Ramos (cell line): Measurements from ENCODE around the gene TCP11.

ENCODE experiments used
- in situ Hi-C: fragments of 300-500 bp; cut with MboI; formaldehyde crosslinking; loops from one replicate; pipeline ENCODE4 v1.14.3; 2022; ENCODE audit warnings: low sequenced_read_pairs; ENCODE audit not compliant: unreplicated experiment

TCP11 gene

DNA sequence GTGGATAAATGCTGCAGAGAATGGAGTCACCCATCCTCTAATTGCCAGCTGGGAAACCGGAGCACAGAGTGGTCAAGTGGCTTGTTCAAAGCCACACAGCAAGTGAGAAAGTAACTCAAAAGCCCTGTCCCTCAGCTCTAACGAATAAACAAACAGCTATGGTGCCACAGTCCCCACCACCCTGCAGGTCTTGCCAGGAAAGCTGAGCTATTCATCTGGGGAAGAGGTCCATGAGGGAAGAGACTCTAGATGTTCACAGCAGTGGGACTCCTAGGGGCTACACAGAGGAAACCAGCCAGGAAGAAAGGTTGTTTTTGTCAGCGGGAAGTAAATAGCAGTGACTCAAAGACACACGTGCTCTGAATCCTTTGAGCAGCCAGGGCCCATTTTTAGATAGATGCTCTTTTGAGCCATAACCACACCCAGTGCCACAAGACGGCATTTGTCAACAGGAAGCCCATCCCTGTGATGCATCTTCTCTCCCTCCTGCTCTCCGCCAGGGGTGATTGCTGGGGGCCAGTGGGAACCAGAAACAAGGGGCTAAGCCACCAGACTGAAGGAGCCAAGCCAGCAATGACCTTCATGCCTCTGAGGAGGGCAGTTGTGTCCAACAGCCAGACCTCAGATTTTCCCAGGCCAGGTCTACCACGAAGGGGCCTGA is 32.4 kb upstream of the TCP11 start:
- in situ Hi-C loops, result no loop called here

DNA sequence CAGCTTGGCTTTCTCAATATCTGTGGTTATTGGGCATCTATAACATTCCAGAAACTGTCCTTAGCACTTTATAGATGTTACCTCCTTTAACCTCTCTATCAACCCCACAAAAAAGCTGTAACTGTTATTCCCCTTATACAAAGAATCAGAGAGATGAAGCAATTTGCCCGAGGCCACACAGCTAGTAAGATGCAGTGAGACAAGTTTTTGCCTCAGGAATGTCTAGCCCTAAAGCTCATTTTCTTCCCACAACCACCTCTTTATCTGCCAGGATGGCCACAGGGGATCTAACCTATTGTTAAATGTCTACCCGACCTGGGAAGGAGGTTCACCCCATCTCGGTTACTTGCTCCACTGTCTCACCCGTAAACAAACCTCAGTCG is 31.9 kb upstream of the TCP11 start:
- in situ Hi-C loops, result no loop called here

GRCh38 chr6:35170891-35171290 is 29.8 kb upstream of the TCP11 start:
- in situ Hi-C loops, result no loop called here

GRCh38 chr6:35170166-35170565 is 29.0 kb upstream of the TCP11 start:
- in situ Hi-C loops, result no loop called here

GRCh38 chr6:35168461-35168861 is 27.3 kb upstream of the TCP11 start:
- in situ Hi-C loops, result no loop called here

- in situ Hi-C loops, result no loop called here
Measured at GRCh38 chr6:35167505-35167904, 26.4 kb upstream of the TCP11 start.

DNA sequence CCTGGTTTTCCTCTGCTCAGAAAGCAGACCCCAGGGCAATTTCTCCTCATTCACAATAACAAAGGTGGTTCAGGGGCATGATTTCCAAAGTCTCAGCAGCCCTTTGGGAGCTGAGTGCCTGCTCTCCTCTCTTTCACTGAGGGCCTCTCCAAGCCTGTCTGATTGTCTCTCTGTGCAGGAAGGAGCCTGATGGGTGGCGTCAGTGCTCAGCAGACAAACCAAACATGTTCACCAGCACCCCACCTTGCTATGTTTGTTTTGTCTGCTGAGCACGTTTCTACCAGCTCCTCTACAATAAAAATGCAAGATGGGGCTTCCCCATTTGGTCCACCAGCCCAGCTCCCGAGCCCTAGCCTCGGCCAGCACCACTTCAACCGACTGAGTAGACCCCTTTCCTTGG is 25.4 kb upstream of the TCP11 start:
- in situ Hi-C loops, result no loop called here

- in situ Hi-C loops, result no loop called here
Measured at GRCh38 chr6:35166116-35166515, 25.0 kb upstream of the TCP11 start.

DNA sequence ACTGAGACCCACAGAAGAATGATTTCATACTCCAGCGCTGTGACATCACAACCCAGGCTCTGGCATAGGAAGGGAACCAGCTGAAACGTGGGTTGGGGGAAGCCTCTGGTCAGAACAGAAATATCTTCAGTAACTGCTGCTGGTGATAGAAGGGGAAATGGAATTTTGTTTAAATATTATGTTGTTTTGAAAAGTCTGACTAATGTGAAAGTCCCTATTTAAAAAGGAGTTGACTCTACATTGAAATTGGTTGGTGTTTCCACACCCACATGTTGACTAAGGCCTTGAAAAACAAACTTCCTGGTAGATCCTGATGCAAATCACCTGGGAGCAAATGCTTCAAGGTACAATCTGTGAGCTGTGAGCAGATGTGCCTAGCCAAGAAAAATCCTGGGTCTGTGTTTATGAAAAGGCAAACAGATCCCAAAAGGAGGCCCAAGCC is 24.5 kb upstream of the TCP11 start:
- in situ Hi-C loops, result no loop called here

DNA sequence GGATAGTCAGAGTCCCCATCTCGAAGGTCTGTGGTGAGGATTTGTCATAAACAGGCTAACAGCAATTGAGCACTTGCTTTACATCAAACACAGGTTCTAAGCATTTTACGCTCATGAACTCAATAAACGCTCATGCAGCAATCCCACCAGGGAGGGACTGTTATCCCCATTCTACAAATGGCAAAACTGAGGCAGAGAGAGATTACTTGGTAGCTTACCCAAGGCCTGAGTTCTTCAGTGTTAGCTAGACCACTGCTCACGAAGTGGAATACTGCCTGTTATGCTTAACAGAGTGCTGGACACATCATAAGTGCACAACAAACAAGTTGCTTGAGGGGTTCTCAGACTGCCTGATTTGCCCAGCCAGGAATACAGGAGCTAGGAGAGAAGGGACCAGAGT is 23.7 kb upstream of the TCP11 start:
- in situ Hi-C loops, result no loop called here

DNA sequence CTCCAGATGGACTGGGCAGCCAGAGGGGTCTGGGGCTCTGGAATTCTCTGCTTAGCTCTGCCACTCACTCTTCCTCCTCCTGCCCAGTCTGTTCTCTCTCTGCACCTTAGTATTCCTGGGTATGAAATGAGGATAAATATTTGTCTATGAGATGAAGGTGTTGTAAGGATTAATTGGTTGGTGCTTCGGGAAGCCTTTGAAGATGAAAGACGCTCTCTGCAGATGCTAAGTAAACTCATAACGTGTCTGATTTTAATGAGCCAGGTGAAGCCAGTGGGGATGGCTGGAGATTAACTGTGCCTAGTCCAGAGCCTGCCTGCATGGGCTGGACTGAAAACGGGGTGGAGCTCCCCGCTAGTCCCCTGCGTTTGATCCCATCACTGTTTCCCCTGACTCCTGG is 23.1 kb upstream of the TCP11 start:
- in situ Hi-C loops, result no loop called here

GRCh38 chr6:35163836-35164235 is 22.7 kb upstream of the TCP11 start:
- in situ Hi-C loops, result no loop called here

- in situ Hi-C loops, result no loop called here
Measured at GRCh38 chr6:35161776-35162607, 20.9 kb upstream of the TCP11 start.

- in situ Hi-C loops, result no loop called here
Measured at GRCh38 chr6:35161266-35161665, 20.1 kb upstream of the TCP11 start.

DNA sequence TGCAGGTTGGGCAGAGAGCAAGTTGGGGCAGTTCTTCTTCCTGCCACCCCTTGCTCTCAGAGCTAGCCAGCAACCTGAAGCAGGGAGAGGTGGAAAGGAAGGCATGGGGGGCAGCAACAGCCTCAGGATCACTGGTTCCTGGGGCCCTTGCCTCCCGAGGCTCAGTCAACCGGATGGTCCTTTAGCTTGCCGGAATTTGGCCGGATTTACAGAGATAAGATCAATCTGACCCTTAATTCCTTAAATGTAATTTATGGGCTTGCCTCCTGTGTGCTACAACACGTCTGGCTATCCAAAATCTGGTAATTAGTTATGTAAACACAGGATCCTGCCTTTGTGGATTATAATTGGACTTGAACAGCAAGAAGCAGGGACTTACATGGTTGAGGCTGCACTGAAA is 19.5 kb upstream of the TCP11 start:
- in situ Hi-C loops, result no loop called here

DNA sequence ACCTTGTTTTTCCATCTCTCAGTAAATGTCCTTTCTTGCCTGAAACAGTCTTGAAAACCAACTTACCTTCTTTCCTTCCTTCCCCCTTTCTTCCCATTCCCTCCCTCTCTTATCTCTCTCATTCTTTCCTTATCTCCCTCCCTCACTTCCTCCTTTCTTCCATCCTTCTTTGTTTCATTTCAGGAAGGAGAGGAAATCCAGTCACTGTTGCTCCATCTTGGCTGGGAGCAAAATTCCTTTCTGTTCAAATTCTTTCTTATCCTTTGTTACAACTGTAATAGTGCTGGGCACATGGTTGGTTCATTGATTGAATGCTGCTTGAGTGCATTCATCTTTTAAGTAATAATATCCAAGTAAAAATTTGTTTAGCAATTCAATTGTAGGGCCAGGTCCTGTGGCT is 17.4 kb upstream of the TCP11 start:
- in situ Hi-C loops, result no loop called here

DNA sequence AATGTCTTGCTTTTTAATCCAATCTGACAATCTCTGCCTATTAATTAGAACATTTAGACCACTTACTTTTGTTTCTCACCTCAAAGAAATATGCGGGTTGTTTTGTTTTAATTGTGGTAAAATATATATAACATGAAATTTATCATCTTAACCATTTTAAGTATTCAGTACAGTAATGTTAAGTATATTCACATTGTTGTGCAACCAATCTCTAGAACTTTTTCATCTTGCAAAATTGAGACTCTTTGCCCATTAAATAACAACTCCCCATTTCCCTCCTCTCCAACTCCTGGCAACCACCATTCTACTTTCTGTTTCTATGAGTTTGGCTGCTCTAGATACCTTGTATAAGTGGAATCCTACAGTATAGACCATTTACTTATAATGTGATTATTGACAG is 13.8 kb upstream of the TCP11 start:
- in situ Hi-C loops, result no loop called here

- in situ Hi-C loops, result no loop called here
Measured at GRCh38 chr6:35154262-35154661, 13.1 kb upstream of the TCP11 start.

DNA sequence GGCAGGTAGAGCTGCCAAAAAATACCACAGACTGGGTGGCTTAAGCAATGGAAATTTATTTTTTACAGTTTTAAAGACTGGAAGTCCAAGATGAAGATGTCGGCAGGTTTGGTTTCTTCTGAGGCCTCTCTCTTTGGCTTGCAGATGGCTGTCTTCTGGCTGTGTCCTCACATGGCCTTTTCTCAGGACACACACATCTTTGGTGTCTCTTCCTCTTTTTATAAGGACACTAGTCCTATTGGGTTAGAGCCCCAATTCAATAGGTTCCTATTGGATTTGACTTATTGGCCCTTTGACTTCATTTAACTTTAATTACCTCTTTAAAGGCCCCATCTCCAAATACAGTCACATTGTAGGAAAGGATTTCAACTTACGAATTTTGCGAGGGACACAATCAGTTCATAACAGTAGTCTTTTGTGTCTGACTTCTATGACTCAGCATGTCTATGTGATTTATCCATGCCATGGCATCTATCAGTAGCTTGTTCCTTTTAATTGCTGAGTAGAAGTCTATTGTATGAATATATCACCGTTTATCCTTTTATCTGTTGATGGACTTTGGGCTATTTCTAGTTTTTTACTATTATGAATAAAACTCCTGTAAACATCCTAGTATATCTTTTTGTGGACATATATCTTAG is 11.0 kb upstream of the TCP11 start:
- in situ Hi-C loops, result no loop called here

- in situ Hi-C loops, result no loop called here
Measured at GRCh38 chr6:35151466-35151865, 10.3 kb upstream of the TCP11 start.

DNA sequence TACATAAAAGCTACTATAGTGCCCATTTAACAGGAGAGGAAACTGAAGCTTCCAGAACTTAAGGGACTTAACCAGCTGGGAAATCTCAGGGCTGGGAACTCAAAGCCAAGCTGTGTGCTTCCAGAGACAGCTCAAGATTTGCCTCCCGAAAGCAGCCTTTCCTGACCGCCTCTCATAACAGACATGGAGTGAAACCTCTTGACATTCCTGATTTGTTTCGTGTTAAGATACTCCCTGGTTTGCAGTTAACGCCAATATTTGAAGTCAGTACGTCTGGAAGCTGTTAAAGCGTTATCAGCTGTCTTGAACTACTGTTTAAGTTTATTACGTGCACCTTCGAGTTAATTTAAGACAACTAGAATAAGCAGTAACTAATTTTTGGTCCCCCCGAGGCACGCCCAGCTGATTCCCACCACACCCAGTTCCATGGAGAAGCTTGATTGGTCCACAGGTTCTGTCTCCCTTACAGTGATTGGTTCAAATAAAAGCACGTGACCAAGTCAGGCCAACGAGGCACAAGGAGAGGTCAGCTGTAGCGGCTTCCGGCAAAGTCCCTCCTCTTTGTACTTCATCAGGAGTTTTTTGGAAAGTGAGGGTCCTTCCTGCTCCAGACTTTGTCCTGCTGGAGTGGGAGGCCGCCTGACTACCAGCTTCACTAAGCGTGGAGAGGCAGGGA is 8.9 kb upstream of the TCP11 start:
- in situ Hi-C loops, result loop anchor here (25.0 kb wide), 2 partner anchors 588 to 988 kb away; partner anchors contain the start of gene SPDEF
